CD4-positive, alpha-beta memory T cell (primary cell): Measurements from ENCODE around the gene DIP2C. TPM values are rescaled to one million over a fixed set of nuclear protein-coding genes. Genes with fewer than 3 reads are reported as not detected.

Experiments
- CTCF ChIA-PET: fragments of 350-600 bp; sonication (Branson Sonifier 250); formaldehyde crosslinking; loops from one replicate; lab custom pipeline; 2021; ENCODE audit warnings: inconsistent platforms; ENCODE audit not compliant: partially characterized antibody; lab: Charles Lee
- POLR2A ChIA-PET: fragments of 350-600 bp; sonication (Branson Sonifier 250); formaldehyde crosslinking; loops from one replicate; lab custom pipeline; 2021; ENCODE audit not compliant: partially characterized antibody; lab: Charles Lee
- DNase-seq, 5 donors: peaks; one replicate each; pipeline versions ENCODE4 v3.0.0 to v3.0.0-alpha.2; 2020 to 2022; ENCODE audit warnings: mixed read lengths in 1 of 5
- H3K27ac ChIP-seq: one replicate; pipeline ENCODE4 v1.7.0; 2013; ENCODE audit warnings: low read depth, low read length
- H3K27me3 ChIP-seq: 2 replicates; pipeline ENCODE4 v1.7.0; 2013; ENCODE audit warnings: mild to moderate bottlenecking, low read length, moderate library complexity; ENCODE audit not compliant: insufficient read depth
- H3K36me3 ChIP-seq: 2 replicates; pipeline ENCODE4 v1.7.0; 2013; ENCODE audit warnings: mild to moderate bottlenecking, low read length, moderate library complexity; ENCODE audit not compliant: insufficient read depth
- H3K4me1 ChIP-seq: 2 replicates; pipeline ENCODE4 v1.7.0; 2013; ENCODE audit warnings: mild to moderate bottlenecking, low read length, moderate library complexity; ENCODE audit not compliant: insufficient read depth
- H3K4me3 ChIP-seq, 2 donors: one replicate each; pipeline ENCODE4 v1.7.0; 2013; ENCODE audit warnings: low read length in 2 of 2, mild to moderate bottlenecking in 1 of 2
- H3K9me3 ChIP-seq, 2 donors: one replicate each; pipeline ENCODE4 v1.7.0; 2013; ENCODE audit warnings: low read length in 2 of 2, control low read depth in 1 of 2; ENCODE audit not compliant: control insufficient read depth in 1 of 2
- H3K27ac Mint-ChIP-seq, 7 donors: one replicate each; pipeline ENCODE4 v1.8.0; 2020 to 2021; ENCODE audit warnings: mixed read lengths in 7 of 7, mild to moderate bottlenecking in 6 of 7, inconsistent platforms in 3 of 7, moderate library complexity in 3 of 7
- H3K27me3 Mint-ChIP-seq, 2 donors: one replicate each; pipeline ENCODE4 v1.8.0; 2020 to 2021; ENCODE audit warnings: mixed read lengths in 2 of 2
- H3K36me3 Mint-ChIP-seq, 2 donors: one replicate each; pipeline ENCODE4 v1.8.0; 2020 to 2021; ENCODE audit warnings: mixed read lengths in 2 of 2, inconsistent platforms in 1 of 2, mild to moderate bottlenecking in 1 of 2
- H3K4me1 Mint-ChIP-seq, 4 donors: one replicate each; pipeline ENCODE4 v1.8.0; 2020 to 2021; ENCODE audit warnings: mixed read lengths in 4 of 4, mild to moderate bottlenecking in 1 of 4
- H3K4me3 Mint-ChIP-seq, 8 donors: one replicate each; pipeline ENCODE4 v1.8.0; 2020 to 2021; ENCODE audit warnings: mixed read lengths in 8 of 8, mild to moderate bottlenecking in 7 of 8, moderate library complexity in 6 of 8, inconsistent platforms in 3 of 8
- H3K9me3 Mint-ChIP-seq, 8 donors: one replicate each; pipeline ENCODE4 v1.8.0; 2020 to 2021; ENCODE audit warnings: mixed read lengths in 8 of 8, mild to moderate bottlenecking in 5 of 8, inconsistent platforms in 3 of 8, moderate library complexity in 1 of 8
- intact Hi-C: fragments of 100-400 bp; cut with micrococcal nuclease; formaldehyde crosslinking; loops from one replicate; pipeline ENCODE4 v1.15.1; 2023
- polyA plus RNA-seq, 2 donors: library from polyadenylated mRNA; unstranded; fragments of 300-500 nt; fragmentation: Illumina TruSeq; gene quantifications; one replicate each; pipeline ENCODE4 v1.2.3, GENCODE V29; 2021
- total RNA-seq, 2 experiments: library from RNA; stranded (reverse); gene quantifications; one replicate each; pipeline ENCODE4 v1.2.3, GENCODE V29; 2021

The DIP2C gene
- total and polyA plus RNA-seq, 4 experiments from 2014 or later = 1.1 to 6.0 (median 3.9) TPM

GRCh38 chr10:618229-618989 is 71.1 kb downstream of the DIP2C start:
- Histone ChIP-seq H3K9me3 (no peaks in the 10 kb centered on the region), H3K4me3 (no peak overlapping the region), H3K27me3 (no peaks in the 10 kb centered on the region), H3K36me3 (no peaks in the 10 kb centered on the region), H3K4me1 (no peaks in the 10 kb centered on the region), H3K27ac (no peak overlapping the region)
- Mint-ChIP-seq H3K27ac (no peak overlapping the region), H3K4me3 (no peak overlapping the region), H3K27me3 (peaks cover 11 to 20% of the 10 kb centered on the region in 2 donors), H3K9me3 (no peaks in the 10 kb centered on the region), H3K36me3 (no peaks in the 10 kb centered on the region), H3K4me1 (no peaks in the 10 kb centered on the region)
- no peak for DNase-seq
- ChIA-PET POLR2A (no interaction called here), CTCF (no interaction called here)
- intact Hi-C loops = no loop called here

DNA sequence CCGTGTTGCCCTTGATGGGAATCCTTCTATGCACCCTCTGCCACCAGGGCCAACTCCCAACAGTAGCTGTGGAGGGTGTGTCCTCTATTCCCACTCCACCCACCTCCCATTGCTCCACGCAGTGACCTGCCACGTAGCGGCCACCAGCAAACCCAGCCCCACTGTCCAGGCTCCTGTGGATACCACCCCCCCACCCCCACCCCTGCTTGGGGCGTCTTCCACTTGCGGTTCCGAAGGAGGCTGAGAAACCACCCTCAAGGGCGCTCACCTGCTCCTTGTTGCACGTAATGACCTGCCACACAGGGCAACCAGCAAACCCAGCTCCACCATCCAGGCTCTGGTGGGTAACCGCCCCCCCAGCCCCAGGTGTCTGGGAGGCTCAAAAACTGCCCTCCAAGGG is 72.0 kb downstream of the DIP2C start:
- Histone ChIP-seq H3K4me3 (no peak overlapping the region), H3K36me3 (no peaks in the 10 kb centered on the region), H3K27ac (no peak overlapping the region), H3K4me1 (no peaks in the 10 kb centered on the region), H3K27me3 (no peaks in the 10 kb centered on the region), H3K9me3 (no peaks in the 10 kb centered on the region)
- no peak for DNase-seq
- no peak overlapping the region for H3K27ac Mint-ChIP-seq
- ChIA-PET CTCF (no interaction called here), POLR2A (no interaction called here)
- H3K4me3 Mint-ChIP-seq = no peak overlapping the region
- H3K9me3 Mint-ChIP-seq = no peaks in the 10 kb centered on the region
- H3K36me3 Mint-ChIP-seq = no peaks in the 10 kb centered on the region
- H3K4me1 Mint-ChIP-seq = no peaks in the 10 kb centered on the region
- peaks cover 11 to 18% of the 10 kb centered on the region in 2 donors for H3K27me3 Mint-ChIP-seq
- intact Hi-C loops = no loop called here

DNA sequence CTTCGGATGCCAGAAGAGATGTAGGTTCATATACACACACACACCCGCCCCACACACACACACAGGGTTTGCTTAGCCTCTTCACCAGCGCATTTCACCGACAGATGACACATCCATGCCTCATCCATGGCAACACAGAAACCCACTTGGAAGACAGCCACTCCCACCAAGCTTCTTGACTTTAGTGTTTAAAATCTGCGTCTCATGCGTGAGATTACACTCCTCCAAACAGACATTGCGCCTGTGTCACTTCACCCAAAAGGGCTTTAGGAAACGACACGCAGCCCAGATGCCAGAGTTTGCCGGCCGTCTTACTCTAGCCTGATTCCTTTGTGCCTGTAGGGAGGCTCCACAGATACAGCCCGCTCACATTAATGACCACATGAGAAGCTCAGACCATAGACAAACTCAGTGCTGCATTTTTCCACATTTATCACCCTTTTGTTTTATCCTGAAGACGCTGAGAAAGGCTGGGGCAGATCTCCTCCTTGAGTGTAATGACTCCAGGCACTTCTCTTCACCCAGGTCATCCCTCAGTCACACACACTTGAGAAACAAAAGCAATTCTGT is 73.8 kb downstream of the DIP2C start:
- H3K27ac ChIP-seq = no peak overlapping the region
- H3K36me3 ChIP-seq = no peaks in the 10 kb centered on the region
- H3K9me3 ChIP-seq = no peaks in the 10 kb centered on the region
- no peaks in the 10 kb centered on the region for H3K27me3 ChIP-seq
- H3K4me1 ChIP-seq = no peaks in the 10 kb centered on the region
- intact Hi-C loops = no loop called here
- H3K27ac Mint-ChIP-seq = no peak overlapping the region
- H3K4me1 Mint-ChIP-seq = no peaks in the 10 kb centered on the region
- no peak for DNase-seq
- no peak overlapping the region for H3K4me3 ChIP-seq
- POLR2A ChIA-PET = no interaction called here
- CTCF ChIA-PET = no interaction called here
- H3K36me3 Mint-ChIP-seq = no peaks in the 10 kb centered on the region
- H3K27me3 Mint-ChIP-seq = peaks cover 8 to 18% of the 10 kb centered on the region in 2 donors
- H3K9me3 Mint-ChIP-seq = no peaks in the 10 kb centered on the region
- H3K4me3 Mint-ChIP-seq = no peak overlapping the region

GRCh38 chr10:614790-615582 is 74.5 kb downstream of the DIP2C start:
- H3K27me3 Mint-ChIP-seq = peaks cover 8 to 12% of the 10 kb centered on the region in 2 donors
- no peaks in the 10 kb centered on the region for H3K4me1 Mint-ChIP-seq
- no peak for DNase-seq
- H3K36me3 ChIP-seq = no peaks in the 10 kb centered on the region
- no peaks in the 10 kb centered on the region for H3K9me3 Mint-ChIP-seq
- ChIA-PET POLR2A (no interaction called here), CTCF (no interaction called here)
- H3K4me1 ChIP-seq = no peaks in the 10 kb centered on the region
- no peaks in the 10 kb centered on the region for H3K27me3 ChIP-seq
- no peaks in the 10 kb centered on the region for H3K9me3 ChIP-seq
- H3K27ac ChIP-seq = no peak overlapping the region
- no peaks in the 10 kb centered on the region for H3K36me3 Mint-ChIP-seq
- H3K4me3 Mint-ChIP-seq = no peak overlapping the region
- intact Hi-C loops = no loop called here
- H3K4me3 ChIP-seq = no peak overlapping the region
- H3K27ac Mint-ChIP-seq = no peak overlapping the region

GRCh38 chr10:614139-614711 is 75.2 kb downstream of the DIP2C start:
- CTCF ChIA-PET = no interaction called here
- no peaks in the 10 kb centered on the region for H3K9me3 ChIP-seq
- no peak overlapping the region for H3K27ac ChIP-seq
- intact Hi-C loops = no loop called here
- Mint-ChIP-seq H3K27me3 (peaks cover 8 to 9% of the 10 kb centered on the region in 2 donors), H3K4me1 (no peaks in the 10 kb centered on the region), H3K36me3 (no peaks in the 10 kb centered on the region), H3K9me3 (no peaks in the 10 kb centered on the region), H3K4me3 (no peak overlapping the region), H3K27ac (no peak overlapping the region)
- DNase-seq = no peak
- H3K4me3 ChIP-seq = no peak overlapping the region
- no peaks in the 10 kb centered on the region for H3K4me1 ChIP-seq
- H3K27me3 ChIP-seq = no peaks in the 10 kb centered on the region
- no peaks in the 10 kb centered on the region for H3K36me3 ChIP-seq
- POLR2A ChIA-PET = no interaction called here

DNA sequence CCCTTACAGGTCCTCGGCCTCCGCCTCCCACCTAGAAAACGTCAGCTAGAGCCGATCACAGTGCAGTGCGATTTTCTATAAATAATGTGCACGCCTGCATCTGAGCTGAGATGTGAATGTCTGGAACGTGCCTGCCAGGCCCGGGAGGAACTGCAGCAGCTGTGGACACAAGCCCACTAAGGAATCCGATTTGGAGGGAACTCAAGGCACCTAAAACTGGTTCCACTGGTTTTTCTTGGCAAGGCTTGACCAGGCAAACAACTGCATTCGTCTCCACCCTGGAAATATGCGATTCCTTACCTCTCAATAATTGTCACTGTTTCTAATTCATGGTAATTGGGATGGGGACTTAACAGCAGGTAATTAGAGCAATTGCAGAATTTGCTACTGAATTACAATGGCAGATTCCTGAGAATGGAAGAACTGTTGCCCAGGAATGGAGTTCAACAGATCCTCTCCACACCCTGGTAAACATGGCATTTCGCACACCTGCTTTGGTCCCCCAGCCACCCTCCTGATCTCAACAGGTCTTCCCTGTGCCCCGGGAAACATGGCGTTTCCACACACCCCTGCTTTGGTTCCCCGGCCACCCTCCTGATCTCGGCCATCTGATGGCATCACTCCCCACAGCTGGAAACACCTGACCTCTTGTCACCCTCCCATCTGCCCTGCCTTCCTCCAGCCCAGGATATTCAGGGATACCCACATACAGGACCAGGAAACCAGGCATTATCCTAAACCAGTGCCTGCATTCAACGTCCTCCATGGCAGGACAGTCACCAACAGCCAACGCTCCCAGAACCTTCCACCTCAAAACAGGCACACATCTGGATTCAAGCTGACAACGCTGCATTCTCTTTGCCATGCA is 76.0 kb downstream of the DIP2C start:
- POLR2A ChIA-PET = no interaction called here
- H3K4me3 ChIP-seq = no peak overlapping the region
- H3K9me3 Mint-ChIP-seq = no peaks in the 10 kb centered on the region
- intact Hi-C loops = no loop called here
- peaks cover 4 to 6% of the 10 kb centered on the region in 2 donors for H3K27me3 Mint-ChIP-seq
- H3K27me3 ChIP-seq = no peaks in the 10 kb centered on the region
- H3K4me3 Mint-ChIP-seq = no peak overlapping the region
- H3K4me1 ChIP-seq = no peaks in the 10 kb centered on the region
- peaks cover 0 to 4% (median 1%) of the 10 kb centered on the region in 4 donors for H3K4me1 Mint-ChIP-seq
- no peaks in the 10 kb centered on the region for H3K36me3 ChIP-seq
- DNase-seq = no peak
- no peaks in the 10 kb centered on the region for H3K36me3 Mint-ChIP-seq
- H3K27ac ChIP-seq = no peak overlapping the region
- no peaks in the 10 kb centered on the region for H3K9me3 ChIP-seq
- H3K27ac Mint-ChIP-seq = no peak overlapping the region
- CTCF ChIA-PET = no interaction called here
